WTC11 (cell line): ENCODE data around the gene DEFB125. TPM values are rescaled to one million over a fixed set of nuclear protein-coding genes. Genes with fewer than 3 reads are reported as not detected.

Experiments
- ATAC-seq: fragments of 200-7000 bp; cut with Tn5 transposase; 2 replicates; pipeline ENCODE4 v1.10.0; 2021; ENCODE audit warnings: mild to moderate bottlenecking, moderate library complexity
- CTCF ChIA-PET: fragments of 300-600 bp; sonication (Branson Sonifier 250); formaldehyde crosslinking; loops from one replicate; lab custom pipeline; 2021; ENCODE audit warnings: antibody characterized with exemption; lab: Charles Lee
- POLR2A ChIA-PET: fragments of 350-600 bp; sonication (Branson Sonifier 250); formaldehyde crosslinking; loops from one replicate; lab custom pipeline; 2021; ENCODE audit warnings: antibody characterized with exemption; lab: Charles Lee
- DNase-seq: peaks from one replicate; pipeline ENCODE4 v3.0.0; 2021; ENCODE audit warnings: low spot score
- H3K27ac Mint-ChIP-seq: 2 replicates; pipeline ENCODE4 v1.8.0; 2021; ENCODE audit warnings: mixed read lengths
- H3K27me3 Mint-ChIP-seq: 2 replicates; pipeline ENCODE4 v1.8.0; 2021; ENCODE audit warnings: low read depth, mild to moderate bottlenecking, moderate library complexity, mixed read lengths
- H3K36me3 Mint-ChIP-seq: 2 replicates; pipeline ENCODE4 v1.8.0; 2021; ENCODE audit warnings: mixed read lengths
- H3K4me1 Mint-ChIP-seq: 2 replicates; pipeline ENCODE4 v1.8.0; 2022; ENCODE audit warnings: mixed read lengths
- H3K4me3 Mint-ChIP-seq: 2 replicates; pipeline ENCODE4 v1.8.0; 2021; ENCODE audit warnings: mild to moderate bottlenecking, moderate library complexity, mixed read lengths
- H3K9me3 Mint-ChIP-seq: 2 replicates; pipeline ENCODE4 v1.8.0; 2021; ENCODE audit warnings: mixed read lengths
- AFF4 ChIP-seq: sonication (generic); formaldehyde crosslinking; IDR thresholded peaks from 2 replicates; pipeline ENCODE4 v1.8.1; 2023; ENCODE audit warnings: mild to moderate bottlenecking, missing genetic modification reagents, borderline replicate concordance
- ARID4B ChIP-seq: sonication (generic); formaldehyde crosslinking; IDR thresholded peaks from 2 replicates; pipeline ENCODE4 v1.8.0; 2023; ENCODE audit warnings: missing genetic modification reagents, mild to moderate bottlenecking, borderline replicate concordance
- ATF1 ChIP-seq: sonication (generic); formaldehyde crosslinking; IDR thresholded peaks from 2 replicates; pipeline ENCODE4 v1.8.1; 2023; ENCODE audit warnings: mild to moderate bottlenecking, moderate library complexity, missing genetic modification reagents
- CBFB ChIP-seq: sonication (generic); formaldehyde crosslinking; IDR thresholded peaks from 2 replicates; pipeline ENCODE4 v1.8.1; 2022; ENCODE audit warnings: mild to moderate bottlenecking, low read depth, missing genetic modification reagents
- CDX4 ChIP-seq: fragments of 250-450 bp; sonication (Bioruptor Pico); IDR thresholded peaks from 2 replicates; pipeline ENCODE4 v1.9.0; 2021; ENCODE audit warnings: moderate library complexity, mild to moderate bottlenecking, inconsistent platforms, borderline replicate concordance
- E2F5 ChIP-seq: sonication (generic); formaldehyde crosslinking; IDR thresholded peaks from 2 replicates; pipeline ENCODE4 v1.8.1; 2022; ENCODE audit warnings: mild to moderate bottlenecking, moderate library complexity, missing genetic modification reagents
- ELF4 ChIP-seq: sonication (generic); formaldehyde crosslinking; IDR thresholded peaks from 2 replicates; pipeline ENCODE4 v1.8.1; 2022; ENCODE audit warnings: low read depth, mild to moderate bottlenecking, moderate library complexity, missing genetic modification reagents
- ESRRA ChIP-seq: sonication (generic); formaldehyde crosslinking; IDR thresholded peaks from 2 replicates; pipeline ENCODE4 v1.8.1; 2022; ENCODE audit warnings: mild to moderate bottlenecking, missing genetic modification reagents, borderline replicate concordance
- FOXK1 ChIP-seq: sonication (generic); formaldehyde crosslinking; IDR thresholded peaks from 2 replicates; pipeline ENCODE4 v1.8.0; 2022; ENCODE audit warnings: mild to moderate bottlenecking, moderate library complexity, missing genetic modification reagents
- FOXP1 ChIP-seq: sonication (generic); formaldehyde crosslinking; IDR thresholded peaks from 2 replicates; pipeline ENCODE4 v1.8.0; 2022; ENCODE audit warnings: missing genetic modification reagents, mild to moderate bottlenecking, moderate library complexity, borderline replicate concordance
- HMGA2 ChIP-seq: fragments of 250-450 bp; sonication (Bioruptor Pico); IDR thresholded peaks from 2 replicates; pipeline ENCODE4 v1.4.0; 2021; ENCODE audit warnings: mild to moderate bottlenecking, moderate library complexity
- KAT7 ChIP-seq: sonication (generic); formaldehyde crosslinking; IDR thresholded peaks from 2 replicates; pipeline ENCODE4 v1.8.1; 2023; ENCODE audit warnings: missing genetic modification reagents, mild to moderate bottlenecking, borderline replicate concordance
- NFATC4 ChIP-seq: fragments of 250-450 bp; sonication (Bioruptor Pico); IDR thresholded peaks from 2 replicates; pipeline ENCODE4 v1.9.0; 2021; ENCODE audit warnings: mild to moderate bottlenecking
- NFYB ChIP-seq: sonication (generic); formaldehyde crosslinking; conservative IDR thresholded peaks from 2 replicates; pipeline ENCODE4 v1.8.0; 2022; ENCODE audit warnings: low read depth, missing genetic modification reagents
- SMAD4 ChIP-seq: sonication (generic); formaldehyde crosslinking; IDR thresholded peaks from 2 replicates; pipeline ENCODE4 v1.8.0; 2022; ENCODE audit warnings: mild to moderate bottlenecking, missing genetic modification reagents
- USF2 ChIP-seq: sonication (generic); formaldehyde crosslinking; IDR thresholded peaks from 2 replicates; pipeline ENCODE4 v1.8.1; 2023; ENCODE audit warnings: mild to moderate bottlenecking, missing genetic modification reagents, moderate library complexity
- ZBTB43 ChIP-seq: sonication (generic); formaldehyde crosslinking; IDR thresholded peaks from 2 replicates; pipeline ENCODE4 v1.8.1; 2023; ENCODE audit warnings: mild to moderate bottlenecking, missing genetic modification reagents
- ZNF317 ChIP-seq: sonication (generic); formaldehyde crosslinking; IDR thresholded peaks from 2 replicates; pipeline ENCODE4 v1.8.1; 2023; ENCODE audit warnings: low read depth, mild to moderate bottlenecking, moderate library complexity, missing genetic modification reagents, borderline replicate concordance
- ZNF416 ChIP-seq: fragments of 250-450 bp; sonication (Bioruptor Pico); IDR thresholded peaks from 2 replicates; pipeline ENCODE4 v1.9.0; 2021; ENCODE audit warnings: mild to moderate bottlenecking, inconsistent platforms
- ZNF423 ChIP-seq: fragments of 250-450 bp; sonication (Bioruptor Pico); IDR thresholded peaks from 2 replicates; pipeline ENCODE4 v2.1.2; 2022; ENCODE audit warnings: mild to moderate bottlenecking, moderate library complexity
- total RNA-seq: library from RNA; stranded (reverse); gene quantifications from 3 replicates; pipeline ENCODE4 v1.2.3, GENCODE V29; 2021

DEFB125 gene
- total RNA-seq, 1 experiment from 2014 or later: not detected

- POLR2A ChIA-PET: no interaction called here
Observed at GRCh38 chr20:78338-78737, 9.1 kb upstream of the DEFB125 start.

GRCh38 chr20:79565-79964, 7.9 kb upstream of the DEFB125 start:
- no peaks in the 10 kb centered on the region for H3K36me3 Mint-ChIP-seq
- peaks cover 55% of the 10 kb centered on the region for H3K27me3 Mint-ChIP-seq
- DNase-seq: no peak
- CTCF ChIA-PET: no interaction called here
- ATAC-seq: no peak
- POLR2A ChIA-PET: no interaction called here
- H3K9me3 Mint-ChIP-seq: peaks cover 52% of the 10 kb centered on the region
- H3K27ac Mint-ChIP-seq: no peak overlapping the region
- no peak overlapping the region for H3K4me3 Mint-ChIP-seq
- H3K4me1 Mint-ChIP-seq: no peaks in the 10 kb centered on the region
- TF ChIP-seq USF2 (no peak), ZBTB43 (CRISPR knock-in tag) (no peak), ZNF317 (CRISPR knock-in tag) (no peak), CDX4 (CRISPR knock-in tag) (no peak), ELF4 (CRISPR knock-in tag) (no peak), E2F5 (CRISPR knock-in tag) (no peak), ATF1 (CRISPR knock-in tag) (no peak), CBFB (no peak), HMGA2 (CRISPR knock-in tag) (no peak)

More at GRCh38 chr20:78338-78737, 9.1 kb upstream of the DEFB125 start:
- ATAC-seq (no peak), DNase-seq (no peak)
- H3K9me3 Mint-ChIP-seq: peaks cover 49% of the 10 kb centered on the region
- no peaks in the 10 kb centered on the region for H3K36me3 Mint-ChIP-seq
- CTCF ChIA-PET: no interaction called here
- H3K27ac Mint-ChIP-seq: no peak overlapping the region
- no peak overlapping the region for H3K4me3 Mint-ChIP-seq
- no peaks in the 10 kb centered on the region for H3K4me1 Mint-ChIP-seq
- peaks cover 52% of the 10 kb centered on the region for H3K27me3 Mint-ChIP-seq
- TF ChIP-seq FOXK1 (no peak), ARID4B (CRISPR knock-in tag) (no peak), NFYB (no peak), FOXP1 (CRISPR knock-in tag) (no peak), SMAD4 (no peak), ZNF416 (CRISPR knock-in tag) (no peak), AFF4 (CRISPR knock-in tag) (no peak), ESRRA (CRISPR knock-in tag) (no peak), NFATC4 (CRISPR knock-in tag) (no peak), ZNF423 (CRISPR knock-in tag) (no peak), ATF1 (CRISPR knock-in tag) (no peak), KAT7 (CRISPR knock-in tag) (no peak)
